A673 (cell line): ENCODE data around the gene MAL. TPM values are rescaled to one million over a fixed set of nuclear protein-coding genes. Genes with fewer than 3 reads are reported as not detected.

Experiments
- BruUV-seq: library from RNA; stranded (reverse); fragments of 400-500 nt; replicated peaks from 2 replicates; lab custom pipeline; 2021; lab: Mats Ljungman, UMichigan
- CTCF ChIA-PET: fragments of 300-600 bp; sonication (Branson Sonifier 250); formaldehyde crosslinking; loops from one replicate; lab custom pipeline; 2022; ENCODE audit warnings: antibody characterized with exemption; lab: Charles Lee
- POLR2A ChIA-PET: fragments of 300-600 bp; sonication (Branson Sonifier 250); formaldehyde crosslinking; loops from one replicate; lab custom pipeline; 2022; ENCODE audit warnings: antibody characterized with exemption; ENCODE audit not compliant: low non-redundant PET; lab: Charles Lee
- DNase-seq: peaks from one replicate; pipeline ENCODE4 v3.0.0-alpha.2; 2015; ENCODE audit warnings: low spot score
- H3K27ac ChIP-seq: fragments of 200-600 bp; sonication (generic); 2 replicates; pipeline ENCODE4 v1.5.1; 2016; ENCODE audit warnings: mixed run types, low read depth, mild to moderate bottlenecking, mixed read lengths, antibody characterized with exemption, low read length; ENCODE audit not compliant: poor library complexity, severe bottlenecking
- H3K27me3 ChIP-seq: fragments of 200-600 bp; sonication (generic); replicated peaks from 2 replicates; pipeline ENCODE4 v1.6.1; 2017; ENCODE audit warnings: mixed run types, low read depth, mild to moderate bottlenecking, mixed read lengths, antibody characterized with exemption, low read length; ENCODE audit not compliant: insufficient read depth, poor library complexity
- H3K36me3 ChIP-seq: fragments of 200-600 bp; sonication (generic); 2 replicates; pipeline ENCODE4 v1.6.1; 2016; ENCODE audit warnings: mixed run types, mild to moderate bottlenecking, mixed read lengths, antibody characterized with exemption, low read length; ENCODE audit not compliant: insufficient read depth, poor library complexity, severe bottlenecking
- H3K4me1 ChIP-seq: fragments of 200-600 bp; sonication (generic); 2 replicates; pipeline ENCODE4 v1.6.1; 2017; ENCODE audit warnings: mixed run types, mild to moderate bottlenecking, mixed read lengths, antibody characterized with exemption, low read length; ENCODE audit not compliant: insufficient read depth, poor library complexity, severe bottlenecking
- H3K4me3 ChIP-seq: fragments of 200-600 bp; sonication (generic); 2 replicates; pipeline ENCODE4 v1.5.1; 2016; ENCODE audit warnings: low read depth, mixed run types, mild to moderate bottlenecking, mixed read lengths, low read length; ENCODE audit not compliant: poor library complexity, severe bottlenecking
- H3K9me3 ChIP-seq: fragments of 200-600 bp; sonication (generic); 2 replicates; pipeline ENCODE4 v1.6.1; 2016; ENCODE audit warnings: mixed run types, low read depth, mild to moderate bottlenecking, mixed read lengths, antibody characterized with exemption, low read length; ENCODE audit not compliant: poor library complexity, severe bottlenecking
- CTCF ChIP-seq: fragments of 300-800, 200-600 bp; sonication (generic); conservative IDR thresholded peaks from 2 replicates; pipeline ENCODE4 v1.5.1; 2017; ENCODE audit warnings: low read depth, mild to moderate bottlenecking, antibody characterized with exemption, low read length, moderate library complexity, mixed read lengths
- EZH2 ChIP-seq: fragments of 200-600 bp; sonication (generic); IDR thresholded peaks from 2 replicates; pipeline ENCODE4 v1.6.1; 2017; ENCODE audit warnings: borderline replicate concordance, low read depth, mild to moderate bottlenecking, mixed read lengths, antibody characterized with exemption, low read length; ENCODE audit not compliant: poor library complexity, severe bottlenecking
- intact Hi-C: fragments of 100-400 bp; cut with micrococcal nuclease; formaldehyde crosslinking; loops from one replicate; pipeline ENCODE4 v1.10.0; 2022; ENCODE audit not compliant: unreplicated experiment
- total RNA-seq: library from RNA; stranded (reverse); gene quantifications from 2 replicates; pipeline ENCODE4 v1.2.3, GENCODE V29; 2021

MAL gene
- total RNA-seq, 1 experiment from 2014 or later: not detected

- DNase-seq: no peak
- Histone ChIP-seq H3K36me3 (no peaks in the 10 kb centered on the region), H3K9me3 (no peaks in the 10 kb centered on the region), H3K4me3 (no peak overlapping the region), H3K27ac (no peak overlapping the region), H3K27me3 (no peaks in the 10 kb centered on the region), H3K4me1 (peaks cover 20% of the 10 kb centered on the region)
- intact Hi-C loops: no loop called here
- CTCF ChIA-PET: no interaction called here
- BruUV-seq: no TSS peak
- TF ChIP-seq CTCF (no peak), EZH2 (no peak)
- POLR2A ChIA-PET: no interaction called here
These were observed 14.8 kb upstream of the MAL start for GRCh38 chr2:95010718-95011117.

GRCh38 chr2:95012881-95013550 is 12.5 kb upstream of the MAL start:
- H3K27me3 ChIP-seq: no peaks in the 10 kb centered on the region
- no peaks in the 10 kb centered on the region for H3K9me3 ChIP-seq
- ChIA-PET CTCF (interaction anchor here (2.0 kb wide), 1 partner anchor 10 kb away, joined by 7 read pairs; no protein-coding TSS in a partner anchor), POLR2A (interaction anchor here (0.7 kb wide), 1 partner anchor 37 kb away, joined by 3 read pairs; no protein-coding TSS in a partner anchor)
- BruUV-seq: no TSS peak
- no peak overlapping the region for H3K27ac ChIP-seq
- no peak for DNase-seq
- intact Hi-C loops: no loop called here
- no peak overlapping the region for H3K4me3 ChIP-seq
- no peaks in the 10 kb centered on the region for H3K36me3 ChIP-seq
- no peak for TF ChIP-seq EZH2
- no peak for TF ChIP-seq CTCF
- no peaks in the 10 kb centered on the region for H3K4me1 ChIP-seq

GRCh38 chr2:95013726-95014125 is 11.8 kb upstream of the MAL start:
- Histone ChIP-seq H3K36me3 (no peaks in the 10 kb centered on the region), H3K27ac (no peak overlapping the region), H3K27me3 (no peaks in the 10 kb centered on the region), H3K4me3 (no peak overlapping the region), H3K4me1 (no peaks in the 10 kb centered on the region), H3K9me3 (no peaks in the 10 kb centered on the region)
- TF ChIP-seq CTCF: no peak
- TF ChIP-seq EZH2: no peak
- ChIA-PET POLR2A (no interaction called here), CTCF (interaction anchor here (2.0 kb wide), 1 partner anchor 9 kb away, joined by 7 read pairs; no protein-coding TSS in a partner anchor)
- intact Hi-C loops: no loop called here
- DNase-seq: no peak
- no TSS peak for BruUV-seq
